ENCODE results near the gene CALHM6.

CALHM6 gene

DNA sequence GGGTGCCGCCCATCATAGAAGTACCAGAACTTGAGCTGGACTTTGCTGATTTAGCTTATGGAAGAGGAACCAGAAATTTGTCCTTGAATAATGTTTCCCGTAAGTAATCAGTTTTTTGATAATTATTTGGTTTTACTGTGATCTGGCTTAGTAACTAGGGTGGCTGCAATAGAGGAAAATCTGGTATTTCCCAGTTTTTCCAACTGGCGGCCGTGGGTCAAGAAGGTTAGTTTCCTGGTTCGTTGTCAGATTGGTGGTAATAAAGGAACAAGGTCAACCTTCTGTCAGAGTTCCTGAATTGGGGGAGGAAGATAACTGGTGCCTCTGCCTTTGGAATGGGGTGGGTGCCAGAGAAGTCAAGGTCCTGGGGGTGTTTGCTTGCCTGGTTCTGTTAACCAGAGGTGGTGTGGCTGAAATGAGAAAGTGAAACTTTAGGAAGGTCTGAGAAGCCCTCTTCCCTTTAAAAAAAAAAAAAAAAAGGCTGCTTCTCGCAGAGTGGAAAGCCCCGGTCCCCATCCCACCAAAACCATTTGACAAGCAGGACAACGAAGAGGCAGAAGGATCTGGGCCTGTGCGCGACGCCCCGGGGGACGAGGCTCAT lies at the start of gene CALHM6:
Gene CALHM6 (plus strand): TSS at position 45 of the 601 bp plus-strand sequence. CDS start 555 bp downstream, at position 600.
- no peak for DNase-seq

DNA sequence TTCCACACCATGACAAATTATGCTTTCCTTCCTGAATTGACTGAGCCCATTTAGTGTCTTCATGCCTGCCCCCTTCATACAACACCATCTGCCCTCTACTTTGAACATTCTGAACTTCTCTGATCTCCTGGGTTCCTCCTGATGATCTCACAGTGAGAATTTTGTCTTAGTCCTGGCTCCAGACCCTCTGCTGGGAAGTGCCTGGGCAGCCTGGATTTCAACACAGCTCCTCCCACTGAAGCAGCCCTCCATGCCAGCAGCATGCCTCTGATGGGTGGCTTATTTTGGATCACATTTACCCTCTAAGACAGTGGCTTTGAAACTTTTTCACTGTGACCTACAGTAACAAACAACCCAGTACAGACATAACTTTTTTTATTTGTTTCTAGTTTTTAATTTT lies 48.9 kb upstream of the CALHM6 start:
- DNase-seq = no peak

- no peak for DNase-seq
Measured at GRCh38 chr6:116413357-116413756, 47.8 kb upstream of the CALHM6 start.

DNA sequence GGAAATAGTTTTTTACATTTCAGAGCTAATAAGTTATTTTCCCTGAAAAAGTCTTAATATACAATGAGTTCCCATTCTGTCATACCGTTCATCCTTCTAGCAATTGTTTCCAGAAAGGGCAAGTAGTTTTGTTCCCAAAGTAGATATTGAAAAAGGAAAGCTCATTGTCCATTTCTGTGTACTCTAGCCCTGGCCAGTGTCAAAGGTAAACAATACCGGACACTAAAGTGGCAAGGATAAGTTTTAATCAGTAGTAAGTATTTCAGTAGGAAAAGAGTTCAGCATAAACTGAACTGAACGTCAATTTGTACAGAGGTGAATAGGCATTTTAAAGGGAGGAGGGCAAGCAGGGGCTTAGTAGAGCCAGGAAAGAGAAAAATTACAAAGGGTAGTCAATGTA lies 43.5 kb upstream of the CALHM6 start:
- DNase-seq = no peak

- no peak for DNase-seq
Measured at GRCh38 chr6:116419069-116419786, 41.9 kb upstream of the CALHM6 start.

GRCh38 chr6:116420341-116420740 lies 40.8 kb upstream of the CALHM6 start:
- no peak for DNase-seq

DNA sequence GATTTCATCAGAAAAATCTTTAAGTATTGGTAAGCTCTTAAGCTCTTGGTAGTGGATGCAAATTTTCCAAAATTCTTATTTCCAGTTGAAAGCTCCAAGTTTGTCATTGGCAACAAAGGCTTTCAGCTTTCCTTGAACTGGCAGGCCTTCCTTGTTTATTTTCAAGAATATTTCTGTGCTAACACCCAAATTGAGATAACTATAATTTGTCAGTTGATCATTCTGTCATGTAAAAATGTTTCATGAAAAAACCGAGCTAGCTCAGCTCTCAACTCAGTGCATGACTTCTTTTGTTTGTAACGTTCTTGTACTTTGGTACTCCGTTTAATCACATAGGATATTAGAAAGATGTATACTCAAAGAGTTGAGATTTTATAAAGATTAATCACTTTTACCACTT lies 38.9 kb upstream of the CALHM6 start:
- DNase-seq = no peak

GRCh38 chr6:116424001-116424400 lies 37.2 kb upstream of the CALHM6 start:
- no peak for DNase-seq

- DNase-seq = no peak
Measured at GRCh38 chr6:116426551-116426950, 34.6 kb upstream of the CALHM6 start.

- DNase-seq = no peak
Measured at GRCh38 chr6:116429111-116429510, 32.1 kb upstream of the CALHM6 start.

DNA sequence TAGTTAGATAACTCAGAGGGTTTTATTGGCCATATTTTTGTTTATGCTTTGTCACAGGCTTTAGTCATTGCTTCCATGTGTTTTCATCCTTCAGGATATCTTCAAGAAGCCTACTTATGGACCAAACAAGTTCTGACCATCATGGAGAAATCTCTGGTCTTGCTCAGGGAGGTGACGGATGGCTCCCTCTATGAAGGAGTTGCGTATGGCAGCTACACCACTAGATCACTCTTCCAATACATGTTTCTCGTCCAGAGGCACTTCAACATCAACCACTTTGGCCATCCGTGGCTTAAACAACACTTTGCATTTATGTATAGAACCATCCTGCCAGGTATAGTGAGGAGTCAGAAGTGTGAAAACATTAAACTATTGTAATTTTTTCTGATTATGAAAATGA lies 30.3 kb upstream of the CALHM6 start:
- DNase-seq = no peak

- DNase-seq = no peak
Measured at GRCh38 chr6:116431964-116432595, 29.1 kb upstream of the CALHM6 start.

DNA sequence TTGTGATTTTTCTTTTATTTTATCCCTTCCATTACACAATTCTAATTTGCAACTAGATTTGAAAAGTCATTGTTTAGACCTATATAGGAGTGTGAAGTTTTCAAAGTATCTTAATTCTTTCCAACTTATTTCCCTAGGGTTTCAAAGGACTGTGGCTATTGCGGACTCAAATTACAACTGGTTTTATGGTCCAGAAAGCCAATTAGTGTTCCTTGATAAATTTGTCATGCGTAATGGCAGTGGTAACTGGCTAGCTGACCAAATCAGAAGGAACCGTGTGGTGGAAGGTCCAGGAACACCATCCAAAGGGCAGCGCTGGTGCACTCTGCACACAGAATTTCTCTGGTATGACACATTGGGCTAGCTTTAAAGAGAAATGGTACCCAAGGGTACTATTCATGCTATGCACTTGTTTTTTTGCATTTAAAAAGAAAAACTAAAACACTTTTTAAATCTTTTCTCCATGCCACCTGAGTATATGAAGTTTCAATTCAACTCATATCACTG lies 27.9 kb upstream of the CALHM6 start:
- DNase-seq = no peak

- no peak for DNase-seq
Measured at GRCh38 chr6:116434056-116434725, 27.0 kb upstream of the CALHM6 start.

DNA sequence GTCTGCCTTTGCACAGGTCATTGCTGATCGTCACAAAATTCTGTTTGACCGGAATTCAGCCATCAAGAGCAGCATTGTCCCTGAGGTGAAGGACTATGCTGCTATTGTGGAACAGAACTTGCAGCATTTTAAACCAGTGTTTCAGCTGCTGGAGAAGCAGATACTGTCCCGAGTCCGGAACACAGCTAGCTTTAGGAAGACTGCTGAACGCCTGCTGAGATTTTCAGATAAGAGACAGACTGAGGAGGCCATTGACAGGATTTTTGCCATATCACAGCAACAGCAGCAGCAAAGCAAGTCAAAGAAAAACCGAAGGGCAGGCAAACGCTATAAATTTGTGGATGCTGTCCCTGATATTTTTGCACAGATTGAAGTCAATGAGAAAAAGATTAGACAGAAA lies 24.6 kb upstream of the CALHM6 start:
- DNase-seq = no peak

- DNase-seq = no peak
Measured at GRCh38 chr6:116437656-116438055, 23.5 kb upstream of the CALHM6 start.

GRCh38 chr6:116438590-116439448 lies 22.4 kb upstream of the CALHM6 start:
- no peak for DNase-seq

DNA sequence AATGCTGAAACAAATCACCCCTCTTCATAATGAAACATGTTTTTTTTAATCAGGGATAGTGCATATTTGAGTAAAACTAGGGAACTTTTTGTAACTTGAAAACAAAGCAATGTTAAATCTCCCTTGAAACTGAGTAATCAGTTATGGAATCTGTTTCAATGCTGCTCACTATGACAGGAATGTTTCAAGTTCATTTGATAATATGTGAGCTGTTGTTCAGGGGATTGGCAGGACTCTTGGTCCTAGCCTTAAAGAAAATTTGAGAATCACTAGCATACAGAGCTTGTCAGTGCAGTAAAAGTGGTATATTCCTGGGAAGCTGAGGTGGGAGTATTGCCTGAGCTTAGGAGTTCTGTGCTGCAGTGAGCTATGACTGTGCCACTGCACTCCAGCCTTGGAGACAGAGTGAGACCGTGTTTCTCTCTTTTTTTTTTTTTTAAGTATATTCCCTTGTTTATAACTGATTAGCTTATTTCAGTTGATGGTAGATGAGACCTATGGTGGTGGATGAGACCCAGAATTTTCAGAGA lies 21.6 kb upstream of the CALHM6 start:
- DNase-seq = no peak

- no peak for DNase-seq
Measured at GRCh38 chr6:116443105-116443504, 18.1 kb upstream of the CALHM6 start.

DNA sequence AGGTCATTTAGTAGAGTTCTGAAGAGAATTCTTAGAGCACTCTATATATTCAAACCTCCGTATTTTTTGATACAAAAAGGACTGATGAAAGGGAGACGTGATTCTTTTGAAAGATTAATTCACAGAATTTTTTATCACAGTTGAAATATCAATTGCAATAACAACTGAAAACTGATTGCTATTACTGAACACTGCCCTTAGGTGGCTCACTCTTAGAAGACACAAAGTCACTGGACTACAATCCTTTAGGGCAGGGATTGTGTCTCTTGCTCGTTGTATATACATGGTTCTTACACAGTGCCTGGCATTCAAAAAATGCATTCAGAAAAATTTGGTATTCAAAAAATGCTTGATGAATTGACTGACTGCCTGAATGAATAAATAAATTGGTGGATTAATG lies 17.1 kb upstream of the CALHM6 start:
- DNase-seq = no peak

- no peak for DNase-seq
Measured at GRCh38 chr6:116444575-116444974, 16.6 kb upstream of the CALHM6 start.
